Endothelial cell (in vitro differentiated cells): ENCODE data around the gene RRAS. TPM values are rescaled to one million over a fixed set of nuclear protein-coding genes. Genes with fewer than 3 reads are reported as not detected.

Source experiments
- DNase-seq: peaks from one replicate; pipeline ENCODE4 v3.0.0; 2021; ENCODE audit warnings: low spot score
- H3K27ac Mint-ChIP-seq: one replicate; pipeline ENCODE4 v1.8.0; 2021; ENCODE audit warnings: mixed read lengths, inconsistent platforms; ENCODE audit not compliant: unreplicated experiment
- H3K27me3 Mint-ChIP-seq: one replicate; pipeline ENCODE4 v1.8.0; 2021; ENCODE audit warnings: mild to moderate bottlenecking, moderate library complexity, mixed read lengths, inconsistent platforms; ENCODE audit not compliant: unreplicated experiment
- H3K36me3 Mint-ChIP-seq: one replicate; pipeline ENCODE4 v1.8.0; 2021; ENCODE audit warnings: mild to moderate bottlenecking, low read depth, mixed read lengths, inconsistent platforms; ENCODE audit not compliant: unreplicated experiment
- H3K4me1 Mint-ChIP-seq: one replicate; pipeline ENCODE4 v1.8.0; 2021; ENCODE audit warnings: mild to moderate bottlenecking, mixed read lengths, inconsistent platforms; ENCODE audit not compliant: unreplicated experiment
- H3K4me3 Mint-ChIP-seq: one replicate; pipeline ENCODE4 v1.8.0; 2021; ENCODE audit warnings: mild to moderate bottlenecking, mixed read lengths, inconsistent platforms; ENCODE audit not compliant: unreplicated experiment
- H3K9me3 Mint-ChIP-seq: one replicate; pipeline ENCODE4 v1.8.0; 2021; ENCODE audit warnings: mixed read lengths, inconsistent platforms; ENCODE audit not compliant: unreplicated experiment
- CTCF ChIP-seq: fragments of 200-600 bp; sonication (generic); IDR thresholded peaks from one replicate; pipeline ENCODE4 v1.5.0; 2021; ENCODE audit warnings: antibody characterized with exemption; ENCODE audit not compliant: unreplicated experiment
- total RNA-seq: library from RNA; stranded (reverse); fragmentation: NEBNext Ultra II Directional; extraction: Animal tissue kit (Norgen Biotek cat#: 25700); gene quantifications from one replicate; pipeline ENCODE4 v1.2.1, GENCODE V29; 2021; ENCODE audit not compliant: unreplicated experiment

Gene RRAS
- total RNA-seq, 1 donor from 2014 or later, result 23.9 TPM

GRCh38 chr19:49614096-49614833 lies 25.7 kb downstream of the RRAS start:
- Mint-ChIP-seq H3K27ac (peak overlapping the region; percentile 86), H3K9me3 (no peaks in the 10 kb centered on the region), H3K4me1 (no peaks in the 10 kb centered on the region), H3K4me3 (peak overlapping the region; percentile 19), H3K36me3 (peaks cover 45% of the 10 kb centered on the region), H3K27me3 (peaks cover 7% of the 10 kb centered on the region)
- TF ChIP-seq CTCF, result no peak
- DNase-seq, result no peak

DNA sequence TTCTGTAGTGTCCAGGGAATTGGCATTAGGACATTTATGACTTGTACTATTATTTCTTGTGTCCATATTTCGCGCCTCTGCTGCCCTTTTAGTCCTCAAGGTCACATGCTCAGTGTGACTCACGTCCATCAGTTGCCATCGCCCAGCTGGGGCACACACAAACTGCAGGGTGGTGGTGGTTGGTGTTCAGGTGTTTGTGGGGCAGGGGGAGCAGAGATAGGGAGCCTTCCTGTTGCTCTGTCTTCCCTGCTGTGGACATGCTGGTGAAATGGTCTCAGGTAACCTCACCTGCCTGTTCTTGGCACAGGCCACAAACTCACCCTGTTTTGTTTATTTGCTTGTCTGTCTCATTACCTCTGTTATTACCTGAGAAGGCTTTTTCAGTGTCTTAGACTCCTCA lies 26.6 kb downstream of the RRAS start:
- DNase-seq, result no peak
- Mint-ChIP-seq H3K4me1 (no peaks in the 10 kb centered on the region), H3K9me3 (no peaks in the 10 kb centered on the region), H3K27me3 (peaks cover 6% of the 10 kb centered on the region), H3K36me3 (peaks cover 40% of the 10 kb centered on the region), H3K27ac (no peak overlapping the region), H3K4me3 (no peak overlapping the region)
- no peak for TF ChIP-seq CTCF

DNA sequence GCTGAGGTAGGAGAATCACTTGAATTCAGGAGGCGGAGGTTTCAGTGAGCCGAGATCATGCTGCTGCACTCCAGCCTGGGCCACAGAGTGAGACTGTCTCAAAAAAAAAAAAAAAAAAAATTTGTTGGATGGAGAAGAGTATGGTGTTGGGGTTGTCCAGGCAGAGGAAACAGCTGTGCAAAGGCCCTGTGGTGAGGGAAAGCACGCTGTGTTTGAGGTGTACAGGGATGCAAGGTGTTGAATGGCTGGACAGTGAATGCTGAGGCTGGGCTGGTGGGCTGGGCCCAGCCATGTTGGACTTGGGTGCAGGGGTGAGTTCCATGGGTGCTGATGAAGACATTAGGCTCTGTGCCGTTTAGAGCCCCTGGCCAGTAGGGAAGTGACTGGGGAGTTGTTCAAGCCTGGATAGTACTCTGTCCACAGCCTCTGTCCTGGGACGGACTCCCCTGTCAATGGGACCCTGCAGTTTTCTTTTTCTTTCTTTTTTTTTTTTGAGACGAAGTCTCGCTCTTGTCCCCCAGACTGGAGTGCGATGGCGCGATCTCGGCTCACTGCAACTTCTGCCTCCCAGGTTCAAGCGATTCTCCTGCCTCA lies 30.3 kb downstream of the RRAS start:
- H3K9me3 Mint-ChIP-seq, result no peaks in the 10 kb centered on the region
- DNase-seq, result no peak
- TF ChIP-seq CTCF, result no peak
- no peak overlapping the region for H3K27ac Mint-ChIP-seq
- H3K4me1 Mint-ChIP-seq, result no peaks in the 10 kb centered on the region
- peaks cover 2% of the 10 kb centered on the region for H3K27me3 Mint-ChIP-seq
- no peak overlapping the region for H3K4me3 Mint-ChIP-seq
- H3K36me3 Mint-ChIP-seq, result peaks cover 12% of the 10 kb centered on the region

- DNase-seq, result no peak
- Mint-ChIP-seq H3K27ac (no peak overlapping the region), H3K27me3 (peaks cover 2% of the 10 kb centered on the region), H3K4me1 (no peaks in the 10 kb centered on the region), H3K4me3 (no peak overlapping the region), H3K9me3 (no peaks in the 10 kb centered on the region), H3K36me3 (peaks cover 13% of the 10 kb centered on the region)
- no peak for TF ChIP-seq CTCF
Observed at GRCh38 chr19:49605605-49606004, 34.3 kb downstream of the RRAS start.

- Mint-ChIP-seq H3K4me3 (peak overlapping the region; percentile 75), H3K9me3 (no peaks in the 10 kb centered on the region), H3K27me3 (peaks cover 8% of the 10 kb centered on the region), H3K36me3 (peaks cover 24% of the 10 kb centered on the region), H3K4me1 (no peaks in the 10 kb centered on the region), H3K27ac (no peak overlapping the region)
- DNase-seq, result no peak
- no peak for TF ChIP-seq CTCF
Observed at GRCh38 chr19:49602806-49603205, 37.1 kb downstream of the RRAS start.
